Measurements from ENCODE around the gene TTLL6.

Gene TTLL6

DNA sequence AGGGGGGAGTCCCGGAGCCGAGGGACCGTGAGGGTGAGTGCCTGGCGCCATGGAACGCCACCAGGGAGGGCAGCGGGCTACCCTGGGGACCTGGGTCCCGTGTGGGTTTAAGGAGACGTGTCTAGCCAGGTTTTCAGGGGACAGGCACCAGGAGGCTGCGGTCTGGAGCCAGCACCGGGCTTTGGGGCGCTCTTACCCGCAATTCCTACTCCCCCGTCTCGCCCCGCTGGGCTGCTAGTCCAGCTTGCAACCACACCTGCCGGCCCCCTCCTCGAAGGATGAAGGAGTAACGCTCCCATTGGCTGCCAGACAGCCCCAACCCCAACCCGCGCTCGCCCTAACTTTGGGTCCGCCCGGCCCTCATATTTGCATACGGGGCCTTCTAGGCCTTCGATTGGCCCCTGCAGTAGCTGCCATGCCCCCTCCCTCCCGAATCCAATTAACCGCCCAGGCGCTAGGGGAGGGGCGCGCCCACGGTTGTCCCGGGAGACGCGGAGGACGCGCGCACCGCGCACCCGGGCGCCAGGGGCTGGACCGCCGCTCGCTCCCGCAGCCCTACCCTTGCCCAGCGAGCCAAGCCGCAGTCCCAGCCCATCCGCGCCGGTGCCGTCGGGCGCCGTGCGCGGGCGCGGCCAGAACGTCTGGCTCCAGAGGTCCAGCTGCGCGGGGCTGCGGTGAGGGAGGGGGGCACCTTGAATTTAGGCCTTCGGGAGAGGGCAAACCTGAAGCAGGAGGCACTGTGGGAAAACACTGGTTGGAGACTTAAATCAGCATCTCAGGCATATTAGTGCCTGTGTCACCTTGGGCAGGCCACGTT, at the start of gene TTLL6:
TTLL6 (minus strand) TSS at position 456 of the 817 bp plus-strand sequence; CDS start at position 299, 157 bp downstream.
- H3K27ac ChIP-seq (ENCODE audit: low read length): no peak within 1 kb of the TSS
- H3K4me1 ChIP-seq (ENCODE audit: low read length): peaks cover 5% of the 10 kb centered on the region
- H3K9ac ChIP-seq (ENCODE audit: low read length): peak within 1 kb of the TSS; percentile 30; the same call in 1 of the 2 replicates
- no peaks in the 10 kb centered on the region for H3K36me3 ChIP-seq (replicated peaks; ENCODE audit: low read depth, low read length)
- H3K9me3 ChIP-seq (ENCODE audit: insufficient read depth, low read length): no peaks in the 10 kb centered on the region
- peak within 1 kb of the TSS; percentile 46; the same call in 1 of the 2 replicates for H2AFZ ChIP-seq (ENCODE audit: low read depth, low read length)
- no peaks in the 10 kb centered on the region for H4K20me1 ChIP-seq (ENCODE audit: insufficient read depth, low read length)
- H3K79me2 ChIP-seq (ENCODE audit: low read length): no peaks in the 10 kb centered on the region
- no peak for TF ChIP-seq EZH2phosphoT487 (IDR thresholded peaks at IDR 0.05; ENCODE audit: low read depth)
- TF ChIP-seq CTCF (IDR thresholded peaks at IDR 0.05; ENCODE audit: low read depth, low read length): no peak
- H3K27me3 ChIP-seq (ENCODE audit: low read depth, low read length): peaks cover 36% of the 10 kb centered on the region
- H3K4me2 ChIP-seq (ENCODE audit: low read length): peak within 1 kb of the TSS; percentile 66
- H3K4me3 ChIP-seq (ENCODE audit: low read length): peak within 1 kb of the TSS; percentile 73

DNA sequence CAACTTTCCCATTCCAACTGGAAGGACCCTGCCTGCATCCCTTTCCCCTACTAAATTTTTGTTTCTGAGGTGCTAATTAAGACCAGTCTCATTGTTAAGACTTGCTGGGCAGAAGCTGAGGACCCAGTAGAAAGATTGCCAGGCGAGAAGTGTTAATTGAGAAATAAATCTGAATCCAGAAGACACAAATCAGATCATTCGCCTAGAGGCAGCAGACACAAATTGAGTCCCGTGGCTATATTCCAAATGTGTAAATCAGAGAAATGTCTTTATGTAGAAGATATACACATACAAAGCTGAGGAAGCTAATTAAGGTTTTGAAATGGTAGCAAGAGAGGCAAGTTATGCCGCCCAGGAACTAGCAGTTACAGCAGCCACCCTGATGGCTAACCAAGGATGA, 43.4 kb upstream of the TTLL6 start:
- Histone ChIP-seq H3K79me2 (ENCODE audit: low read length) (no peaks in the 10 kb centered on the region), H3K27me3 (ENCODE audit: low read depth, low read length) (no peaks in the 10 kb centered on the region), H3K4me3 (ENCODE audit: low read length) (no peak overlapping the region), H2AFZ (ENCODE audit: low read depth, low read length) (no peak overlapping the region), H3K9me3 (ENCODE audit: insufficient read depth, low read length) (no peaks in the 10 kb centered on the region), H3K36me3 (replicated peaks; ENCODE audit: low read depth, low read length) (peaks cover 23% of the 10 kb centered on the region), H3K4me1 (ENCODE audit: low read length) (no peaks in the 10 kb centered on the region), H4K20me1 (ENCODE audit: insufficient read depth, low read length) (no peaks in the 10 kb centered on the region), H3K4me2 (ENCODE audit: low read length) (no peak overlapping the region), H3K27ac (ENCODE audit: low read length) (no peak overlapping the region), H3K9ac (ENCODE audit: low read length) (no peak overlapping the region)
- TF ChIP-seq EZH2phosphoT487 (IDR thresholded peaks at IDR 0.05; ENCODE audit: low read depth) (no peak), CTCF (IDR thresholded peaks at IDR 0.05; ENCODE audit: low read depth, low read length) (no peak)

GRCh38 chr17:48860034-48860433, 43.0 kb upstream of the TTLL6 start:
- H3K27ac ChIP-seq (ENCODE audit: low read length): no peak overlapping the region
- no peak overlapping the region for H3K9ac ChIP-seq (ENCODE audit: low read length)
- H3K9me3 ChIP-seq (ENCODE audit: insufficient read depth, low read length): no peaks in the 10 kb centered on the region
- no peak overlapping the region for H3K4me3 ChIP-seq (ENCODE audit: low read length)
- no peaks in the 10 kb centered on the region for H3K27me3 ChIP-seq (ENCODE audit: low read depth, low read length)
- no peaks in the 10 kb centered on the region for H3K4me1 ChIP-seq (ENCODE audit: low read length)
- H2AFZ ChIP-seq (ENCODE audit: low read depth, low read length): no peak overlapping the region
- peaks cover 23% of the 10 kb centered on the region for H3K36me3 ChIP-seq (replicated peaks; ENCODE audit: low read depth, low read length)
- TF ChIP-seq CTCF (IDR thresholded peaks at IDR 0.05; ENCODE audit: low read depth, low read length) (no peak), EZH2phosphoT487 (IDR thresholded peaks at IDR 0.05; ENCODE audit: low read depth) (no peak)
- no peak overlapping the region for H3K4me2 ChIP-seq (ENCODE audit: low read length)
- no peaks in the 10 kb centered on the region for H4K20me1 ChIP-seq (ENCODE audit: insufficient read depth, low read length)
- no peaks in the 10 kb centered on the region for H3K79me2 ChIP-seq (ENCODE audit: low read length)

DNA sequence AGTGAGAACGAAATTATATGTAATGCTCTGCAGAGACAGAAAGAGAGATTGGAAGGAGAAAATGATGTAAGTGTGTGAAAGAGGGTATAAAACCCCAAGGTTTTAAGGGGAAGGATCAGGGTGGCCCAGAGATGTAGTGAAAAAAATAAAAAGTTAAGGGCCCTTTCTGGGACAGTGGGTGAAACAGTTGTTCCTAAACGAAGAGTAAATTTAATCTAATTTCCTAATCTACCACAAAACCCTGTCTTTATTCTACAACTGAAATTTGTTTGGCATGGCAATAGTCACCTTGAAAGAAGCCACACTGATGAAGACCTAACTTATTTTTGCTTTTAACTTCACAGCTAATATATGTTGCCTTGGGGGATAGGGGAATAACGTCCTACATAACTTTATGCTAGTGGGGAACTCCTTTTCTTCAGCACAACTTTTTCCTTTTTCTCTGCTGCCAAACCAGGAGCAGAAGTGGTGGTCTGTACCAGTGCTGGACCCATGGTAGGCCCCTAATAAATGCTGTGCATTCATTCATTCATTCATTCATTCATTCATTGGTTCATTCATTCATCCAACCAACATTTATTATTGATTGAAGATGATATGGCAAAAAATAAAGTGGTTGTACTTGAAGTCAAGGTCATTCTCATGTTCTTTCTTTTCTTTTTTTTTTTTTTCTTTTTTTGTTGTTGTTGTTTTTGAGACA, 39.2 kb upstream of the TTLL6 start:
- no peaks in the 10 kb centered on the region for H3K27me3 ChIP-seq (ENCODE audit: low read depth, low read length)
- TF ChIP-seq CTCF (IDR thresholded peaks at IDR 0.05; ENCODE audit: low read depth, low read length): no peak
- no peak for TF ChIP-seq EZH2phosphoT487 (IDR thresholded peaks at IDR 0.05; ENCODE audit: low read depth)
- no peak overlapping the region for H3K4me2 ChIP-seq (ENCODE audit: low read length)
- peaks cover 11% of the 10 kb centered on the region for H3K36me3 ChIP-seq (replicated peaks; ENCODE audit: low read depth, low read length)
- no peaks in the 10 kb centered on the region for H3K9me3 ChIP-seq (ENCODE audit: insufficient read depth, low read length)
- H3K79me2 ChIP-seq (ENCODE audit: low read length): no peaks in the 10 kb centered on the region
- no peaks in the 10 kb centered on the region for H4K20me1 ChIP-seq (ENCODE audit: insufficient read depth, low read length)
- no peaks in the 10 kb centered on the region for H3K4me1 ChIP-seq (ENCODE audit: low read length)
- no peak overlapping the region for H3K9ac ChIP-seq (ENCODE audit: low read length)
- H2AFZ ChIP-seq (ENCODE audit: low read depth, low read length): no peak overlapping the region
- H3K4me3 ChIP-seq (ENCODE audit: low read length): no peak overlapping the region
- no peak overlapping the region for H3K27ac ChIP-seq (ENCODE audit: low read length)

Data from OCI-LY3 (cell line).